ENCODE measurements around the gene NPL.

Gene NPL

GRCh38 chr1:182872881-182873280, 83.3 kb downstream of the NPL start:
- H3K36me3 ChIP-seq (replicated peaks) = peaks cover 80% of the 10 kb centered on the region
- in situ Hi-C loops (cut with HindIII; ENCODE audit: low pct_ligation_motif_present, low sequenced_read_pairs) = no loop called here
- no peak for TF ChIP-seq CTCF (IDR thresholded peaks at IDR 0.05; ENCODE audit: low read depth, low read length, missing control alignments)
- no peak for DNase-seq
- H3K27me3 ChIP-seq (replicated peaks) = no peaks in the 10 kb centered on the region
- H3K27ac ChIP-seq = no peak overlapping the region
- H3K4me3 ChIP-seq (ENCODE audit: low read depth, low read length) = no peak overlapping the region

GRCh38 chr1:182875889-182876288, 86.3 kb downstream of the NPL start:
- no peak for TF ChIP-seq CTCF (IDR thresholded peaks at IDR 0.05; ENCODE audit: low read depth, low read length, missing control alignments)
- no peak for DNase-seq
- H3K4me3 ChIP-seq (ENCODE audit: low read depth, low read length) = no peak overlapping the region
- in situ Hi-C loops (cut with HindIII; ENCODE audit: low pct_ligation_motif_present, low sequenced_read_pairs) = no loop called here
- peaks cover 90% of the 10 kb centered on the region for H3K36me3 ChIP-seq (replicated peaks)
- H3K27me3 ChIP-seq (replicated peaks) = no peaks in the 10 kb centered on the region
- H3K27ac ChIP-seq = no peak overlapping the region

DNA sequence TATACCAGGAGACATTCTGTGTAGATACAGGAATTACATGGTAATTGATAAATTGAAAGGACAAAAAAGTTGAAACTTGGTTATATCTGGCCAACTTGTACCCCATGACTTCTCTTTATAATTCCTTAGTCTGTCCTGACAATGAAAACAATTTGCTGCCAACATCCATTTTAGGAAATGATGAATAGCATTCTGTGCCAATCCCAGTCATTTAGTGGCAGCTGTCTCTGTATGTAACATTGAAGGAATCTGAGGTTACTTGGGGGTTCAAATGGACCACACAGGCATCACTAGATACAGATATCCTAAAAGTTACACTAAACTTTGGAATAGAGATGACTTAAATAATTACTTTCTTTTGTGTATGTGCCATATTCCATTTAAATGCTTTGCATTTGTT, 87.8 kb downstream of the NPL start:
- Histone ChIP-seq H3K27me3 (replicated peaks) (no peaks in the 10 kb centered on the region), H3K4me3 (ENCODE audit: low read depth, low read length) (no peak overlapping the region), H3K36me3 (replicated peaks) (peaks cover 94% of the 10 kb centered on the region), H3K27ac (no peak overlapping the region)
- no peak for TF ChIP-seq CTCF (IDR thresholded peaks at IDR 0.05; ENCODE audit: low read depth, low read length, missing control alignments)
- DNase-seq = no peak
- in situ Hi-C loops (cut with HindIII; ENCODE audit: low pct_ligation_motif_present, low sequenced_read_pairs) = no loop called here

DNA sequence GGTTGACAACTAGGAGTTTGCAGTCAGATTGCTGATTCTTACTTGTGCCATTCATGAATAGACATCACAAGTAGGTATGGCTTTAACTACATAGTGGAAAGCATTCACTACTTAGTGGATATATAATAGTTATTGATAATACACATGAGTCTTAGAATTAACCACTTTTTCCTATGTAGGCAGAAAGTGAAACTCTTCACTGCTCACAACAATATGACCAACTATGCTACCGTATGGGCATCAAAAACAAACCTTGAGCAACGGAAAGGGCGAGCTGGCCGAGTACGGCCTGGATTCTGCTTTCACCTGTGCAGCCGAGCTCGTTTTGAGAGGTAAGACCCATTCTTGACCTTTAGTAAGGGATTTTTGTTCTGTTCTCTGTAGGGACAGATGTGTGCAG, 88.3 kb downstream of the NPL start:
- H3K27me3 ChIP-seq (replicated peaks) = no peaks in the 10 kb centered on the region
- no peak for TF ChIP-seq CTCF (IDR thresholded peaks at IDR 0.05; ENCODE audit: low read depth, low read length, missing control alignments)
- in situ Hi-C loops (cut with HindIII; ENCODE audit: low pct_ligation_motif_present, low sequenced_read_pairs) = no loop called here
- H3K36me3 ChIP-seq (replicated peaks) = peaks cover 94% of the 10 kb centered on the region
- no peak for DNase-seq
- H3K4me3 ChIP-seq (ENCODE audit: low read depth, low read length) = no peak overlapping the region
- no peak overlapping the region for H3K27ac ChIP-seq
